ENCODE data around the gene SLC13A5.
"Not testable (repeated sequence)": the region's sequence is repeated elsewhere in the genome, so short reads cannot be mapped to it uniquely, and the experiment has no call there.

Gene SLC13A5

GRCh38 chr17:6683081-6683684, 30.0 kb downstream of the SLC13A5 start:
- DNase-seq, result no peak

- DNase-seq, result no peak
Observed at GRCh38 chr17:6682339-6682738, 30.8 kb downstream of the SLC13A5 start.

DNA sequence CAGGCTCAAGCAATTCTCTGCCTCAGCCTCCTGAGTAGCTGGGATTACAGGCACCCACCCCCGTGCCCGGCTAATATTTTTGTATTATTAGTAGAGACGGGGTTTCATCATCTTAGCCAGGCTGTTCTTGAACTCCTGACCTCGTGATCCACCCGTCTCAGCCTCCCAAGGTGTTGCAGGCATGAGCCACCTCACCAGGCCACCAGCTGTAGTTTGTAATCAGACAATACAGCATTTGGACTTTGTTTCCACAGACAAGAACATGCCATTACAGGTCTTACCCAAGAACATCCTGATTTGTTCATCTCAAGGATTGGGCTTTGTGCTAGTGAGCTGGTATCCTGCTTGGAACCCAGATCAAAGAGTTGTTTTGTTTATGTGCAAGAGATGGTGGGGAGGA, 31.5 kb downstream of the SLC13A5 start:
- no peak for DNase-seq

DNA sequence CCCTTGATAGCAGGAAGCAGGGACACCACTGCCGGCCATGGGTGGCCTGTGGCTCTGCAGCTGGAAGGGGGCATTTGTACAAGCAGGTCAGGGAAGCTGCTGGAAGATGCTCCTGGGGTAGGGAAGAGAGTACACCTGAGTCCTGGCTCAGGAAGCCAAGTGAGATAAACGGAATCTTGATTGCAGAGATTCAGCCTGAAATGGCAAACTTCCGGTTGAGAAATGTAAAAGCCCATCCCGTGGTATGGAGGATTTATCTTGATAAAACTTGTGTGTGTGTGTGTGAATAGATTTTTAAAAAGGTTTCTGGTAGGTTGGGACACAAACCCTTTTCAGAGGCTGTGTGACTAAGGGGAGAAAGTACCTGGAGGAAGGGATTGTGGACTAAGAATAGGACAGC, 32.0 kb downstream of the SLC13A5 start:
- DNase-seq, result no peak

GRCh38 chr17:6679241-6679640, 33.9 kb downstream of the SLC13A5 start:
- no peak for DNase-seq

DNA sequence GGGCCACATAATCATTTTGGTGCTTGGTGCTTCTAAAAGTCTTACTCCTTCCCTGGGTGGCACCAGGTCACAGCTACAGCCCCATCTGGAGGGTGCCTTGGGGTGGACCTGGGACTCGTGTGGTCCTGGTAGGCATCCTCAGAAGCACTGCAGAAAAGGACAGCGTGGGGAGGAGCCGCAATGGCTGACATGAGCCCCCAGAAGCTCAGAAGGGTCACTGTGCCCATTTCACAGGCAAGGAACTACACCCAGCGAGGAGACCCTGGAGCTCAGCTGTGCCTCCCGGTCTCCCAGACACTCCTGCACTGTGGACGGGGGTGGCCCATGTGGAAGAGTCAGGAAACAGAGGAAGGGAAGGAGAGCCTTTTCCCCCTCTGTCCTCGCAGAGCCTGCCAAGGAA, 35.2 kb downstream of the SLC13A5 start:
- no peak for DNase-seq

DNA sequence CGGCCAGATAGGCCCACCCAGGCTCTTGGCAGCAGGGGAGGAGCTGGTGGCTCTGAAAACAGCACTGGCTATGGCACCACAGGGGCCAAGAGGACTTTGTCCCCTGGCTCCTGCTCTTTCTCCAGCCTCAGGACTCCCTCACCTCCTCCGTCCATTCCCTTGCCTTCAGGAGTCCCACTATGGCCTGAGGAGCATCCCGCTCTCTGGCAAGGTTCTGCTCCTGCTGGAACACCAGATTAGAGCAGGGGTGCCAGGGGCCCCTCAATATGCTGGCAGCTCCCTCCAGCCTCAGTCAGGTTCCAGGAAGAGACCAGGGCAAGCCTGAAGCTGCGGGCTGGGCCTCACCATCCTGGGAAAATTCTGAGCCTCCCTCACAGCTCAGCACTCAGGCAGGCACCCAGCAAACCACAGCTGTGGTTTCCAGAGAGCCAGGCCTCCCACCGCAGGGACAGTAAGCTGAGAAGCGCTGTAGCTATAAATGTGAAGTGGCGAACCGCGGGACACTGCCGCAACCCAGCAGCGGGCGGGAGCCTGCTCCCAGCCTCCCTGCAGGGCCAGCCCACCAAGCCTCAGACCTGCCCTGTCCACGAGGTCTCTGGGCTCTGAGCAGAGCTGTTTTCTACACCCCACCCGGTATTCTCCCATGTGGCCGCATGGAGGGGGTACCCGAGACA, 35.9 kb downstream of the SLC13A5 start:
- no peak for DNase-seq

- DNase-seq, result no peak
Observed at GRCh38 chr17:6676802-6677157, 36.4 kb downstream of the SLC13A5 start.

DNA sequence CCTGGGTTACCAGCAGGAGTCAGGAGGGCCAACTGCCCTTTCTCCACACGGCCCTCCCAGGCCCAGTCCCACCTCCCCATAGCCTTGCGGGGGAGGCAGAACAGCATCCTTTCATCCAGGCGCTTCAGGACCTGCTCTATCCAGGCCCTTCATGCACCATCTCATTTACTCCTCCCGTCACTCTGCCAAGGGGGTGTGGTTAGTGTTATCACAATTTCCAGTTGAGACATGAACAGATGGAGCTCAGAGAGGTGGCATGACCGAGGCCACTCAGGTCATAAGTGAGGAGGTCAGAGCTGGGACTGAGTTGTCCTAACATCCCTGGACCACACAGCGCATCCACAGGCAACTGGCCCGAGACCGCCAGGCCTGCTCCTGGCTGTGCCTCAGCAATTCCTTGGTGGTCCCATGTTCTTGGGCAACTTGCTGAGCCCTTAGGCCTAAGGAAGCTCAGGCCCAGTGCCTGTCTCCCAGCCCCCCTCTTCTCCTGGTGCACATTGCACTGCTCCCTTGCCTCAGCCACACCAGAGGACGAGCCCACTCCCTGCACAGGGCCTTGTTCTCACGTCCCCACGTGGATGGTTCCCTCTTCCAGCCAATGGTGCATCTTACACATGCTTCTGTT, 37.9 kb downstream of the SLC13A5 start:
- DNase-seq, result no peak

- no peak for DNase-seq
Observed at GRCh38 chr17:6674586-6674985, 38.6 kb downstream of the SLC13A5 start.

DNA sequence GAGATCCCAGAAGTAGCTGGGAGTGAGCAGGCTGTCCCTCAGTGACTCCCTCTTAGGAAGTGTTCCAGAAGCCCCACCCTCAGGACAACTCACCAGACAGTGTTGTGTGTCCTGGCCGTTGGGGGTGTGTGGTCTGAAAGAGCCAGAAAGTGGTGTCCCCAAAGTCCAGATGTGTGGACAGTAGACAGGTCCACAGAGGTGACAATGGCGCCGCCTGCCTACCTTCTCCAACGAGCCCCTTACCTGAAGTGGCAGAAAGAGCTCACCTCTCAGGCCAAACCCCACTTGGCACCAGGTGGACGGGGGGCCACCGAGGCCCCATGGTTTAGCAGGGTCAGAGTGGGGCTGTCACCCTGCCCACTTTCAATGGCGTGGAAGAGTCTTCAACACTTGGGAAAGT, 41.7 kb downstream of the SLC13A5 start:
- no peak for DNase-seq

GRCh38 chr17:6670999-6671398, 42.2 kb downstream of the SLC13A5 start:
- no peak for DNase-seq

GRCh38 chr17:6670571-6670970, 42.6 kb downstream of the SLC13A5 start:
- DNase-seq, result no peak

DNA sequence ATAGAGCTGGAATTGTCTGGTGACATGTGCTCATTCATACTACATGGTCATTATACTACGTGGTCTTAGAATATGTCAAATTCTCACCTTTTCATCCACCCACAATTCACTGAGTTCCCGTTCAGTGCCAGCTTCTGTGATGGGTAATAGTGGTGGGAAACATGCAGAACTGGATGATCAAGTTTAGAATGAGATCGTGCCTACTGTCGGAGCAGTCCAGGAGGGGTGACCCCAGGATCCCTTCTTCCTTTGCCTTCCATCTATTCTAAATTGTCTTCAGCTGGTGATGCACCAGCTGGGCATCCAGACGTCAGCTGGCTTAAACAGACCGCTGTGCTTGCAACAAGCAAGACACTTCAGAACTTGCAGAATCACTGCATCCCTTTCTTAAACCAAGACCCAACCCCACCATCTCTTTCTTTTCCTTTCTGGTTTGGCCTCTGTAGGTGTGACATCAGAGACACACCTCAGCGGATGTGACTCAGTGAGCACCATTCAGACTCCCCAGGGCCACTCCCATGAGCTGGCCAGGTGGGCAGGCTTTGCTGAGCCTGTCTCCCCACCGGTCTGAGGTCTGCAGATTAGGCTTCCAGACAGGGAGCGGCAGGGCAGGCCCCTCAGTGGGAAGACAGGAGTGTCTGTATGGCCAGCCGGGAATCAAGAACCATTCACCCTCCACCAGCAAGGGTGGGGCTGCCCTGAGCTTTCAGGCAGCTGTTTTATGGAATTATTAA, 43.5 kb downstream of the SLC13A5 start:
- DNase-seq, result no peak

- DNase-seq, result no peak
Observed at GRCh38 chr17:6668727-6669425, 44.3 kb downstream of the SLC13A5 start.

GRCh38 chr17:6668219-6668618, 45.0 kb downstream of the SLC13A5 start:
- DNase-seq, result no peak

- no peak for DNase-seq
Observed at GRCh38 chr17:6667516-6667915, 45.7 kb downstream of the SLC13A5 start.

- DNase-seq, result no peak
Observed at GRCh38 chr17:6666557-6666956, 46.6 kb downstream of the SLC13A5 start.

- DNase-seq, result no peak
Observed at GRCh38 chr17:6666077-6666521, 47.1 kb downstream of the SLC13A5 start.

DNA sequence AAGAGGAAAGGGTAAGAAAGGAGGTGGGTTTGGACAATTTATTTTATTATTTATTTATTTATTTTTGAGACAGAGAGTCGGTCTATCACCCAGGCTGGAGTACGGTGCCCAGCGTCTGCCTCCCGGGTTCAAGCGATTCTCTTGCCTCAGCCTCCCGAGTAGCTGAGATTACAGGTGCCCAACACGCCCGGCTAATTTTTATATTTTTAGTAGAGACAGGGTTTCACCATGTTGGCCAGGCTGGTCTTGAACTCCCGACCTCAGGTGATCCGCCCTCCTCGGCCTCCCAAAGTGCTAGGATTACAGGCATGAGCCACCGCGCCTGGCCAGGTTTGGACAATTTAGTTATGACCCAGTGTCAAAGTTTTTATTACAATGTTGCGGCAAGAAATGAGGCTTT, 50.0 kb downstream of the SLC13A5 start:
- DNase-seq, result not testable (repeated sequence)

GRCh38 chr17:6661464-6661848, 51.7 kb downstream of the SLC13A5 start:
- DNase-seq, result no peak

GRCh38 chr17:6660805-6661463, 52.2 kb downstream of the SLC13A5 start:
- DNase-seq, result no peak

DNA sequence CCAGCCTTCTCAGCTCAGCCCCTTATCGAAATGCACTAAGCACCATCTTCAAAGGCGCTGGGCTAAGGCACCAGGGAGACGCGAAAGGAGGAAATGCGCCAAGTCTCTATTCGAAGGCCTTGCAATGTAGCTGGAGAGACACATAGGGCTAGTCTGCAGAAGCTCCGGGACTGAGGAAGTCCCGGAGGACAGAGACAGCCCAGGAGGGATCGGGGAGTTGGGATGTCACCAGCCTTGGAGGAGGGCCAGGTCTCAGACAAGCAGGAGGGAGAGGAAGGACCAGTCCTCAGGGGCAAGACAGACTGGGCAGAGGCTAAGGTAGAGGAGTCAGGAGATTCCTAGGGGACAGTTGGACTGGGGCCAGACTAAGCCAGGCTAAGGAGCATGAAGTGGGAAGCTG, 53.1 kb downstream of the SLC13A5 start:
- DNase-seq, result no peak

All from NCI-H187 treated with DMSO at 0.1 percent for 48 hours (cell line).